Measurements from ENCODE around the gene WTAP. TPM values are rescaled to one million over a fixed set of nuclear protein-coding genes. Genes with fewer than 3 reads are reported as not detected.
A peak's percentile ranks its signal among the peaks of the same experiment; 100 is the strongest.
"Not testable (repeated sequence)": the region's sequence is repeated elsewhere in the genome, so short reads cannot be mapped to it uniquely, and the experiment has no call there.

The WTAP gene
- total RNA-seq, 1 donor from 2014 or later = 88.3 TPM

DNA sequence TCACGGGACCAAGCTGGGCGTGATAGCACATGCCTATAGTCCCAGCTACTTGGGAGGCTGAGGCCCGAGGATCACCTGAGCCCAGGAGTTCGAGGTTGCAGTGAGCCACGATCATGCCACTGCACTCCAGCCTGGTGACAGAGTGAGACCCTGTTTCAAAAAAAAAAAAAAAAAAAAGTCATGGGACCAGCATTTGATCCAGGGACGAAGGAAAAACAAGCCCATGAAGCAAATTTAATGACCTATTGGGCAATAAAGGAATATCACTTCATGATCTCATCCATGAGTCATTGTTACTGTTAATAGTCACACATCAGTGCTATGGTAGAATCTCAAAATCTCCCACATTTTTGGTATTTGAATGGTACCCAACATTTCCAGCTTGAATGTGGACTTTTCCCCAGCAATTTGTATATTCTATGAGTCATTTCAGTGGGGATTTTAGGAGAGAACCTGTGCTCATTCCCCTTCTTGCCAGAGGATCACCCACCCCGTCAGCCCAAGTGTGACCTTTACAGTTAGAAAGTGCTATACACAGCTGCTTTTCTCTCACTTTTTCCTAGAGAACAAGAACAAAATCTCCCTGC lies 25.8 kb upstream of the WTAP start:
- TF ChIP-seq, protein P1, sequence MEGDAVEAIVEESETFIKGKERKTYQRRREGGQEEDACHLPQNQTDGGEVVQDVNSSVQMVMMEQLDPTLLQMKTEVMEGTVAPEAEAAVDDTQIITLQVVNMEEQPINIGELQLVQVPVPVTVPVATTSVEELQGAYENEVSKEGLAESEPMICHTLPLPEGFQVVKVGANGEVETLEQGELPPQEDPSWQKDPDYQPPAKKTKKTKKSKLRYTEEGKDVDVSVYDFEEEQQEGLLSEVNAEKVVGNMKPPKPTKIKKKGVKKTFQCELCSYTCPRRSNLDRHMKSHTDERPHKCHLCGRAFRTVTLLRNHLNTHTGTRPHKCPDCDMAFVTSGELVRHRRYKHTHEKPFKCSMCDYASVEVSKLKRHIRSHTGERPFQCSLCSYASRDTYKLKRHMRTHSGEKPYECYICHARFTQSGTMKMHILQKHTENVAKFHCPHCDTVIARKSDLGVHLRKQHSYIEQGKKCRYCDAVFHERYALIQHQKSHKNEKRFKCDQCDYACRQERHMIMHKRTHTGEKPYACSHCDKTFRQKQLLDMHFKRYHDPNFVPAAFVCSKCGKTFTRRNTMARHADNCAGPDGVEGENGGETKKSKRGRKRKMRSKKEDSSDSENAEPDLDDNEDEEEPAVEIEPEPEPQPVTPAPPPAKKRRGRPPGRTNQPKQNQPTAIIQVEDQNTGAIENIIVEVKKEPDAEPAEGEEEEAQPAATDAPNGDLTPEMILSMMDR (IDR thresholded peaks at IDR 0.05; ENCODE audit: insufficient read depth, low read length, poor library complexity, severe bottlenecking) = no peak
- Histone ChIP-seq H3K36me3 (ENCODE audit: control insufficient read depth, insufficient read depth, low read length) (no peaks in the 10 kb centered on the region), H3K27me3 (ENCODE audit: control insufficient read depth, insufficient read depth, low read length) (no peaks in the 10 kb centered on the region), H3K4me3 (ENCODE audit: low read depth, low read length) (no peak overlapping the region)
- DNase-seq (ENCODE audit: low read depth) = peak; percentile 87

DNA sequence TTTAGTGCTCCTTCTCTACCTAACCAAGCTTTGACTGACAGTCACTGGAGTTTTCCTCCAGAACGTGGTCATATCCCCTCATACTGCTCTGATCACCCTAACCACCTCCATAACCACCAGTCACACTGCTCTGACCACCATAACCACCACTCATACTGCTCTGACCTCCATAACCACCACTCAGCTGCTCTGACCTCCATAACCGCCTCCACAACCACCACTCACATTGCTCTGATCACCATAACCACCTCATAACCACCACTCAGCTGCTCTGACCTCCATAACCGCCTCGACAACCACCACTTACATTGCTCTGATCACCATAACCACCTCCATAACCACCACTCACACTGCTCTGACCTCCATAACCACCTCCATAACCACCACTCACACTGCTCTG lies 16.7 kb upstream of the WTAP start:
- not testable (repeated sequence) for DNase-seq (ENCODE audit: low read depth); H3K27me3 ChIP-seq (ENCODE audit: control insufficient read depth, insufficient read depth, low read length); H3K4me3 ChIP-seq (ENCODE audit: low read depth, low read length); H3K36me3 ChIP-seq (ENCODE audit: control insufficient read depth, insufficient read depth, low read length)

DNA sequence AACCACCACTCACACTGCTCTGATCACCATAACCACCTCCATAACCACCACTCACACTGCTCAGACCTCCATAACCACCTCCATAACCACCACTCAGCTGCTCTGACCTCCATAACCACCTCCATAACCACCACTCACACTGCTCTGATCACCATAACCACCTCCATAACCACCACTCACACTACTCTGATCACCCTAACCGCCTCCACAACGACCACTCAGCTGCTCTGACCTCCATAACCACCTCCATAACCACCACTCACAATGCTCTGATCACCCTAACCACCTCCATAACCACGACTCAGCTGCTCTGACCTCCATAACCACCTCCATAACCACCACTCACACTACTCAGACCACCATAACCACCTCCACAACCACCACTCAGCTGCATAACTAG lies 14.9 kb upstream of the WTAP start:
- DNase-seq (ENCODE audit: low read depth); H3K4me3 ChIP-seq (ENCODE audit: low read depth, low read length): not testable (repeated sequence)

GRCh38 chr6:159713984-159714383 lies 13.3 kb upstream of the WTAP start:
- TF ChIP-seq, protein P1 (IDR thresholded peaks at IDR 0.05; ENCODE audit: insufficient read depth, low read length, poor library complexity, severe bottlenecking) = no peak
- Histone ChIP-seq H3K27me3 (ENCODE audit: control insufficient read depth, insufficient read depth, low read length) (no peaks in the 10 kb centered on the region), H3K36me3 (ENCODE audit: control insufficient read depth, insufficient read depth, low read length) (no peaks in the 10 kb centered on the region), H3K4me3 (ENCODE audit: low read depth, low read length) (no peak overlapping the region)
- DNase-seq (ENCODE audit: low read depth) = no peak

More for the DNA sequence above, 14.9 kb upstream of the WTAP start:
- H3K36me3 ChIP-seq (ENCODE audit: control insufficient read depth, insufficient read depth, low read length); H3K27me3 ChIP-seq (ENCODE audit: control insufficient read depth, insufficient read depth, low read length): not testable (repeated sequence)

DNA sequence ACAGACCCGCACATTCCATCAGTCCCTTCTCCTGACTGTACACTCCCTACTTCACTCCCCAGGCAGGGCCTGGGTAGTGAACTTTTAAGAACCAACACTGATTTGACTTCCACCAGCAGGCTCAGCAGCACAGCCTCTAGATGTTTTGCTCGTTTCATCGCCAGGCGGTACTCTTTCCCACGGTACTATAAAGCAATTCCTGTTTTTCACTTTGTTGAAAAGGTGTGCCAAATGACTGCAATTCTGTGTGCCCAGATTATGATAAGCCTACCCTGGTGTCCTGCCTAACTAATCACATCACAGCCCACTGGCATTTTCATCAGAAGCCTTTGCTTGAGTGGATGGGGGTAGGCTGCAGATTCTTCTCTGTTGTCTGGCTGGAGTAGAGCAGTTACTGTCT lies 12.9 kb upstream of the WTAP start:
- H3K4me3 ChIP-seq (ENCODE audit: low read depth, low read length) = no peak overlapping the region
- no peaks in the 10 kb centered on the region for H3K36me3 ChIP-seq (ENCODE audit: control insufficient read depth, insufficient read depth, low read length)
- no peaks in the 10 kb centered on the region for H3K27me3 ChIP-seq (ENCODE audit: control insufficient read depth, insufficient read depth, low read length)
- TF ChIP-seq, protein P1 (IDR thresholded peaks at IDR 0.05; ENCODE audit: insufficient read depth, low read length, poor library complexity, severe bottlenecking) = no peak
- no peak for DNase-seq (ENCODE audit: low read depth)

- DNase-seq (ENCODE audit: low read depth) = no peak
- Histone ChIP-seq H3K4me3 (ENCODE audit: low read depth, low read length) (no peak overlapping the region), H3K27me3 (ENCODE audit: control insufficient read depth, insufficient read depth, low read length) (no peaks in the 10 kb centered on the region), H3K36me3 (ENCODE audit: control insufficient read depth, insufficient read depth, low read length) (no peaks in the 10 kb centered on the region)
- TF ChIP-seq, protein P1 (IDR thresholded peaks at IDR 0.05; ENCODE audit: insufficient read depth, low read length, poor library complexity, severe bottlenecking) = no peak
Observed at GRCh38 chr6:159715166-159715565, 12.1 kb upstream of the WTAP start.

GRCh38 chr6:159715605-159716004 lies 11.7 kb upstream of the WTAP start:
- TF ChIP-seq, protein P1 (IDR thresholded peaks at IDR 0.05; ENCODE audit: insufficient read depth, low read length, poor library complexity, severe bottlenecking) = no peak
- DNase-seq (ENCODE audit: low read depth) = no peak
- H3K27me3 ChIP-seq (ENCODE audit: control insufficient read depth, insufficient read depth, low read length) = no peaks in the 10 kb centered on the region

More at GRCh38 chr6:159715605-159716004, 11.7 kb upstream of the WTAP start:
- Histone ChIP-seq H3K36me3 (ENCODE audit: control insufficient read depth, insufficient read depth, low read length) (no peaks in the 10 kb centered on the region), H3K4me3 (ENCODE audit: low read depth, low read length) (no peak overlapping the region)
